Natural killer cell (primary cell): Measurements from ENCODE around the gene RPL10. TPM values are rescaled to one million over a fixed set of nuclear protein-coding genes. Genes with fewer than 3 reads are reported as not detected.

Experiments
- ATAC-seq, 3 donors: fragments of 150-1000 bp in 2 of 3; fragments of 200-7000 bp in 1 of 3; cut with Tn5 transposase; 1 replicate in 1 of 3; 2 replicates in 2 of 3; pipeline ENCODE4 v1.10.0; 2021; ENCODE audit warnings: mild to moderate bottlenecking in 2 of 3, moderate library complexity in 2 of 3
- DNase-seq, 2 donors: peaks; one replicate each; pipeline versions ENCODE4 v3.0.0 to v3.0.0-alpha.2; 2013 to 2021; ENCODE audit warnings: mixed read lengths in 1 of 2
- H3K27ac ChIP-seq: one replicate; pipeline ENCODE4 v1.5.1; 2013; ENCODE audit warnings: mild to moderate bottlenecking, low read length
- H3K27me3 ChIP-seq: one replicate; pipeline ENCODE4 v1.6.1; 2013; ENCODE audit warnings: low read length; ENCODE audit not compliant: control insufficient read depth, insufficient read depth
- H3K36me3 ChIP-seq: one replicate; pipeline ENCODE4 v1.6.1; 2013; ENCODE audit warnings: low read length; ENCODE audit not compliant: control insufficient read depth, insufficient read depth
- H3K4me1 ChIP-seq: one replicate; pipeline ENCODE4 v1.6.1; 2013; ENCODE audit warnings: low read length; ENCODE audit not compliant: control insufficient read depth, insufficient read depth
- H3K4me3 ChIP-seq: one replicate; pipeline ENCODE4 v1.5.1; 2013; ENCODE audit warnings: low read length
- H3K9me3 ChIP-seq: one replicate; pipeline ENCODE4 v1.6.1; 2013; ENCODE audit warnings: low read length; ENCODE audit not compliant: control insufficient read depth, insufficient read depth
- H3K27ac Mint-ChIP-seq, 2 donors: one replicate each; pipeline ENCODE4 v1.8.0; 2022; ENCODE audit warnings: mild to moderate bottlenecking in 2 of 2, mixed read lengths in 2 of 2, moderate library complexity in 1 of 2
- H3K27me3 Mint-ChIP-seq, 2 donors: one replicate each; pipeline ENCODE4 v1.8.0; 2022; ENCODE audit warnings: low read depth in 2 of 2, mixed read lengths in 2 of 2
- H3K36me3 Mint-ChIP-seq: one replicate; pipeline ENCODE4 v1.8.0; 2022; ENCODE audit warnings: mixed read lengths
- H3K4me1 Mint-ChIP-seq, 2 donors: one replicate each; pipeline ENCODE4 v1.8.0; 2022; ENCODE audit warnings: mixed read lengths in 2 of 2
- H3K4me3 Mint-ChIP-seq: one replicate; pipeline ENCODE4 v1.8.0; 2022; ENCODE audit warnings: mild to moderate bottlenecking, moderate library complexity, mixed read lengths
- H3K9me3 Mint-ChIP-seq, 2 donors: one replicate each; pipeline ENCODE4 v1.8.0; 2022; ENCODE audit warnings: mixed read lengths in 2 of 2
- CTCF ChIP-seq: fragments of 200-600 bp; IDR thresholded peaks from one replicate; pipeline ENCODE4 v1.8.0; 2022; ENCODE audit warnings: antibody characterized with exemption
- WGBS: methylation state at CpG from one replicate; pipeline ENCODE4 v1.1.7; 2013; ENCODE audit warnings: missing lambda C conversion rate; ENCODE audit not compliant: insufficient coverage; 5-methylcytosine and 5-hydroxymethylcytosine counted together
- intact Hi-C: fragments of 100-400 bp; cut with micrococcal nuclease; formaldehyde crosslinking; loops from one replicate; pipeline ENCODE4 v1.14.2; 2022
- total RNA-seq, 4 donors: library from RNA; stranded (reverse); fragments of 120-200 nt in 1 of 4; gene quantifications; one replicate each; pipeline versions ENCODE4 v1.2.3 to v1.2.4, GENCODE V29; 2013 to 2022

Gene RPL10
- total RNA-seq, 3 donors from 2014 or later (not counting 1 experiment from before 2014, with no cell fraction given), result 2,249 to 2,456 (median 2,324) TPM

GRCh38 chrX:154366666-154367055, 31.5 kb upstream of the RPL10 start:
- Histone ChIP-seq H3K27me3 (no peaks in the 10 kb centered on the region), H3K9me3 (no peaks in the 10 kb centered on the region), H3K27ac (peak overlapping the region; percentile 100), H3K4me3 (no peak overlapping the region), H3K4me1 (peaks cover 62% of the 10 kb centered on the region), H3K36me3 (peaks cover 63% of the 10 kb centered on the region)
- no peak for DNase-seq
- 40% methylated on average over 10 of the region's 11 CpGs for WGBS
- TF ChIP-seq CTCF, result no peak
- Mint-ChIP-seq H3K36me3 (no peaks in the 10 kb centered on the region), H3K9me3 (no peaks in the 10 kb centered on the region), H3K4me3 (peak overlapping the region; percentile 55), H3K4me1 (peaks cover 11 to 26% of the 10 kb centered on the region in 2 donors), H3K27me3 (no peaks in the 10 kb centered on the region), H3K27ac (peak overlapping the region; percentile 86 to 95)
- no peak for ATAC-seq
- intact Hi-C loops, result no loop called here

GRCh38 chrX:154367474-154368308, 30.5 kb upstream of the RPL10 start:
- 77% methylated on average over 29 of the region's 31 CpGs for WGBS
- DNase-seq (no peak), ATAC-seq (no peak)
- Histone ChIP-seq H3K36me3 (peaks cover 53% of the 10 kb centered on the region), H3K4me1 (peaks cover 61% of the 10 kb centered on the region), H3K27ac (peak overlapping the region; percentile 100), H3K4me3 (peak overlapping the region; percentile 97), H3K27me3 (no peaks in the 10 kb centered on the region), H3K9me3 (no peaks in the 10 kb centered on the region)
- no peak for TF ChIP-seq CTCF
- H3K4me3 Mint-ChIP-seq, result peak overlapping the region; percentile 90
- no peaks in the 10 kb centered on the region for H3K9me3 Mint-ChIP-seq
- H3K4me1 Mint-ChIP-seq, result peaks cover 18 to 33% of the 10 kb centered on the region in 2 donors
- no peaks in the 10 kb centered on the region for H3K36me3 Mint-ChIP-seq
- intact Hi-C loops, result no loop called here
- H3K27ac Mint-ChIP-seq, result peak overlapping the region; percentile 95 to 97
- no peaks in the 10 kb centered on the region for H3K27me3 Mint-ChIP-seq

- Mint-ChIP-seq H3K27ac (peak overlapping the region; percentile 95 to 97), H3K36me3 (no peaks in the 10 kb centered on the region), H3K9me3 (no peaks in the 10 kb centered on the region), H3K4me3 (peak overlapping the region; percentile 90), H3K27me3 (no peaks in the 10 kb centered on the region), H3K4me1 (peaks cover 19 to 39% of the 10 kb centered on the region in 2 donors)
- H3K4me1 ChIP-seq, result peaks cover 70% of the 10 kb centered on the region
- peak; percentile 90 to 94 for DNase-seq
- H3K27ac ChIP-seq, result peak overlapping the region; percentile 100
- peak; percentile 54 to 77 (median 71) for ATAC-seq
- 0% methylated on average over 12 of the region's 16 CpGs for WGBS
- H3K4me3 ChIP-seq, result peak overlapping the region; percentile 97
- intact Hi-C loops, result loop anchor here (1.0 kb wide), 1 partner anchor 9 kb away; no protein-coding TSS in a partner anchor
- TF ChIP-seq CTCF, result no peak
- H3K27me3 ChIP-seq, result no peaks in the 10 kb centered on the region
- H3K9me3 ChIP-seq, result no peaks in the 10 kb centered on the region
- H3K36me3 ChIP-seq, result peaks cover 45% of the 10 kb centered on the region
Measured at GRCh38 chrX:154368630-154369448, 29.3 kb upstream of the RPL10 start.
